WTC11 (cell line): Measurements from ENCODE around the gene COMTD1.

Experiments
- CDX4 ChIP-seq: fragments of 250-450 bp; sonication (Bioruptor Pico); IDR thresholded peaks from 2 replicates; pipeline ENCODE4 v1.9.0; 2021; ENCODE audit warnings: moderate library complexity, mild to moderate bottlenecking, inconsistent platforms, borderline replicate concordance
- FOXP1 ChIP-seq: sonication (generic); formaldehyde crosslinking; IDR thresholded peaks from 2 replicates; pipeline ENCODE4 v1.8.0; 2022; ENCODE audit warnings: missing genetic modification reagents, mild to moderate bottlenecking, moderate library complexity, borderline replicate concordance
- MXD4 ChIP-seq: fragments of 250-450 bp; sonication (Bioruptor Pico); IDR thresholded peaks from 2 replicates; pipeline ENCODE4 v1.8.0; 2021; ENCODE audit warnings: mild to moderate bottlenecking, moderate library complexity, borderline replicate concordance
- NR1H2 ChIP-seq: sonication (generic); formaldehyde crosslinking; IDR thresholded peaks from 2 replicates; pipeline ENCODE4 v1.9.0; 2021; ENCODE audit warnings: mild to moderate bottlenecking, moderate library complexity, missing genetic modification reagents
- NR3C1 ChIP-seq: sonication (generic); formaldehyde crosslinking; conservative IDR thresholded peaks from 2 replicates; pipeline ENCODE4 v1.8.1; 2023; ENCODE audit warnings: low read depth, mild to moderate bottlenecking, missing genetic modification reagents
- SMAD3 ChIP-seq: sonication (generic); formaldehyde crosslinking; IDR thresholded peaks from 2 replicates; pipeline ENCODE4 v1.8.0; 2022; ENCODE audit warnings: missing genetic modification reagents, mild to moderate bottlenecking, borderline replicate concordance
- TEAD4 ChIP-seq: sonication (generic); formaldehyde crosslinking; IDR thresholded peaks from 2 replicates; pipeline ENCODE4 v1.8.0; 2022; ENCODE audit warnings: mild to moderate bottlenecking, missing genetic modification reagents
- ZNF121 ChIP-seq: sonication (generic); formaldehyde crosslinking; IDR thresholded peaks from 2 replicates; pipeline ENCODE4 v1.8.0; 2023; ENCODE audit warnings: missing genetic modification reagents
- TF ChIP-seq, protein P1 (sequence below): fragments of 200-600 bp; IDR thresholded peaks from 2 replicates; pipeline ENCODE4 v1.8.0; 2022; ENCODE audit warnings: antibody characterized with exemption
- TF ChIP-seq, protein P2 (sequence below): sonication (generic); formaldehyde crosslinking; IDR thresholded peaks from 2 replicates; pipeline ENCODE4 v1.8.1; 2023; ENCODE audit warnings: mild to moderate bottlenecking, missing genetic modification reagents
- TF ChIP-seq, protein P3 (sequence below): fragments of 250-450 bp; sonication (Bioruptor Pico); IDR thresholded peaks from 2 replicates; pipeline ENCODE4 v1.9.0; 2021; ENCODE audit warnings: mild to moderate bottlenecking, borderline replicate concordance

DNA sequence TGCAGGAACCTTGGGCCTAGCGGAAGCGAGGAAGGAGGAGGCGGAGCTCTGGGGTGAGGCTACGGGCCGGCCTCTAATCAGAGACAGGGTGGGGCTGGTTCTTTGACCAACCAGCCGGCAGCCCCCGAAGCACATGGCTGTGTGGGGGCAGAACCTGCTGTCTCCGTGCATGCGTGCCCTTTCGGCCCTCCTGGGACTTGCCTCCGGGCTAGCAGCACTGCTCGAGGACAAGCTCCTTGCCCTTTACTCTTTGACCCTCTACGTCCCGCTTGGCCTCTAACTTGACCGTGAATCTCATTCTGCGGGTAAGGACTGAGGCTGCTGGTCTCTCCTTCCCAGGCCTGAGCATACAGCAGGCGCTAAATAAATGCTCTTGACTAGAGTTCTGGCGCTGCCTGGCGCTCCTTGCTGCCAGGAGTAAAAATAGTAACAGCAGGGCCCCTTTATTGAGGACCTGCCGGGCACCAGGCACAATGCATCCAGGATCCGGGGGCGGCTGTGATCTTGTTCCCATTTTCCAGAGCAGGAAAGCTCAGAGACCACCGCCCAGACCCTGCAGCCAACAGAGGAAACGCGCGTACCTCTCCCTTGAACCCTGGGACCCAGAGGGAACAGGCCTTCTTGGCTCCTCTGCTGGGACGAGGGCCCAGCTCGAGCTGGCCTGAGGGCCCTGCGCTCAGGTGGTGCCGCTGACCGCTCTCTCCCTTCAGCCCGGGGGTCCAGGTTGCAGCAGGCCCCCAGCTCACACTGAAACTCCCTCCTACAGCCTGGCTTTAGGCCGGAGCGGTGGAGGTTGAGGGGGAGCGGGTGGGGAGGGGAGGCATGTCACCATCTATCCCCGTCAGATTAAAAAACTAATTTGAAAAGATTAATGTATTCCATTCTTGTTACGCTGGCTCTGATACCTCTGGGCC, 2.7 kb upstream of the COMTD1 start:
- TF ChIP-seq, protein P1, sequence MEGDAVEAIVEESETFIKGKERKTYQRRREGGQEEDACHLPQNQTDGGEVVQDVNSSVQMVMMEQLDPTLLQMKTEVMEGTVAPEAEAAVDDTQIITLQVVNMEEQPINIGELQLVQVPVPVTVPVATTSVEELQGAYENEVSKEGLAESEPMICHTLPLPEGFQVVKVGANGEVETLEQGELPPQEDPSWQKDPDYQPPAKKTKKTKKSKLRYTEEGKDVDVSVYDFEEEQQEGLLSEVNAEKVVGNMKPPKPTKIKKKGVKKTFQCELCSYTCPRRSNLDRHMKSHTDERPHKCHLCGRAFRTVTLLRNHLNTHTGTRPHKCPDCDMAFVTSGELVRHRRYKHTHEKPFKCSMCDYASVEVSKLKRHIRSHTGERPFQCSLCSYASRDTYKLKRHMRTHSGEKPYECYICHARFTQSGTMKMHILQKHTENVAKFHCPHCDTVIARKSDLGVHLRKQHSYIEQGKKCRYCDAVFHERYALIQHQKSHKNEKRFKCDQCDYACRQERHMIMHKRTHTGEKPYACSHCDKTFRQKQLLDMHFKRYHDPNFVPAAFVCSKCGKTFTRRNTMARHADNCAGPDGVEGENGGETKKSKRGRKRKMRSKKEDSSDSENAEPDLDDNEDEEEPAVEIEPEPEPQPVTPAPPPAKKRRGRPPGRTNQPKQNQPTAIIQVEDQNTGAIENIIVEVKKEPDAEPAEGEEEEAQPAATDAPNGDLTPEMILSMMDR, result no peak
- TF ChIP-seq SMAD3 (no peak), NR1H2 (CRISPR knock-in tag) (no peak), ZNF121 (CRISPR knock-in tag) (no peak), FOXP1 (CRISPR knock-in tag) (no peak), MXD4 (CRISPR knock-in tag) (no peak), TEAD4 (CRISPR knock-in tag) (no peak), CDX4 (CRISPR knock-in tag) (no peak), NR3C1 (CRISPR knock-in tag) (no peak)
- TF ChIP-seq, protein P2, sequence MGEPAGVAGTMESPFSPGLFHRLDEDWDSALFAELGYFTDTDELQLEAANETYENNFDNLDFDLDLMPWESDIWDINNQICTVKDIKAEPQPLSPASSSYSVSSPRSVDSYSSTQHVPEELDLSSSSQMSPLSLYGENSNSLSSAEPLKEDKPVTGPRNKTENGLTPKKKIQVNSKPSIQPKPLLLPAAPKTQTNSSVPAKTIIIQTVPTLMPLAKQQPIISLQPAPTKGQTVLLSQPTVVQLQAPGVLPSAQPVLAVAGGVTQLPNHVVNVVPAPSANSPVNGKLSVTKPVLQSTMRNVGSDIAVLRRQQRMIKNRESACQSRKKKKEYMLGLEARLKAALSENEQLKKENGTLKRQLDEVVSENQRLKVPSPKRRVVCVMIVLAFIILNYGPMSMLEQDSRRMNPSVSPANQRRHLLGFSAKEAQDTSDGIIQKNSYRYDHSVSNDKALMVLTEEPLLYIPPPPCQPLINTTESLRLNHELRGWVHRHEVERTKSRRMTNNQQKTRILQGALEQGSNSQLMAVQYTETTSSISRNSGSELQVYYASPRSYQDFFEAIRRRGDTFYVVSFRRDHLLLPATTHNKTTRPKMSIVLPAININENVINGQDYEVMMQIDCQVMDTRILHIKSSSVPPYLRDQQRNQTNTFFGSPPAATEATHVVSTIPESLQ, result no peak
- TF ChIP-seq, protein P3, sequence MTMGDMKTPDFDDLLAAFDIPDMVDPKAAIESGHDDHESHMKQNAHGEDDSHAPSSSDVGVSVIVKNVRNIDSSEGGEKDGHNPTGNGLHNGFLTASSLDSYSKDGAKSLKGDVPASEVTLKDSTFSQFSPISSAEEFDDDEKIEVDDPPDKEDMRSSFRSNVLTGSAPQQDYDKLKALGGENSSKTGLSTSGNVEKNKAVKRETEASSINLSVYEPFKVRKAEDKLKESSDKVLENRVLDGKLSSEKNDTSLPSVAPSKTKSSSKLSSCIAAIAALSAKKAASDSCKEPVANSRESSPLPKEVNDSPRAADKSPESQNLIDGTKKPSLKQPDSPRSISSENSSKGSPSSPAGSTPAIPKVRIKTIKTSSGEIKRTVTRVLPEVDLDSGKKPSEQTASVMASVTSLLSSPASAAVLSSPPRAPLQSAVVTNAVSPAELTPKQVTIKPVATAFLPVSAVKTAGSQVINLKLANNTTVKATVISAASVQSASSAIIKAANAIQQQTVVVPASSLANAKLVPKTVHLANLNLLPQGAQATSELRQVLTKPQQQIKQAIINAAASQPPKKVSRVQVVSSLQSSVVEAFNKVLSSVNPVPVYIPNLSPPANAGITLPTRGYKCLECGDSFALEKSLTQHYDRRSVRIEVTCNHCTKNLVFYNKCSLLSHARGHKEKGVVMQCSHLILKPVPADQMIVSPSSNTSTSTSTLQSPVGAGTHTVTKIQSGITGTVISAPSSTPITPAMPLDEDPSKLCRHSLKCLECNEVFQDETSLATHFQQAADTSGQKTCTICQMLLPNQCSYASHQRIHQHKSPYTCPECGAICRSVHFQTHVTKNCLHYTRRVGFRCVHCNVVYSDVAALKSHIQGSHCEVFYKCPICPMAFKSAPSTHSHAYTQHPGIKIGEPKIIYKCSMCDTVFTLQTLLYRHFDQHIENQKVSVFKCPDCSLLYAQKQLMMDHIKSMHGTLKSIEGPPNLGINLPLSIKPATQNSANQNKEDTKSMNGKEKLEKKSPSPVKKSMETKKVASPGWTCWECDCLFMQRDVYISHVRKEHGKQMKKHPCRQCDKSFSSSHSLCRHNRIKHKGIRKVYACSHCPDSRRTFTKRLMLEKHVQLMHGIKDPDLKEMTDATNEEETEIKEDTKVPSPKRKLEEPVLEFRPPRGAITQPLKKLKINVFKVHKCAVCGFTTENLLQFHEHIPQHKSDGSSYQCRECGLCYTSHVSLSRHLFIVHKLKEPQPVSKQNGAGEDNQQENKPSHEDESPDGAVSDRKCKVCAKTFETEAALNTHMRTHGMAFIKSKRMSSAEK (CRISPR knock-in tag), result no peak
